Measurements from ENCODE around the gene YWHAG. TPM values are rescaled to one million over a fixed set of nuclear protein-coding genes. Genes with fewer than 3 reads are reported as not detected.

The YWHAG gene
- total and polyA plus RNA-seq, 9 of the 15 experiments (the other 6 are each of a cell fraction or from before 2014, with no cell fraction given): 30.4 to 246 (median 94.5) TPM

DNA sequence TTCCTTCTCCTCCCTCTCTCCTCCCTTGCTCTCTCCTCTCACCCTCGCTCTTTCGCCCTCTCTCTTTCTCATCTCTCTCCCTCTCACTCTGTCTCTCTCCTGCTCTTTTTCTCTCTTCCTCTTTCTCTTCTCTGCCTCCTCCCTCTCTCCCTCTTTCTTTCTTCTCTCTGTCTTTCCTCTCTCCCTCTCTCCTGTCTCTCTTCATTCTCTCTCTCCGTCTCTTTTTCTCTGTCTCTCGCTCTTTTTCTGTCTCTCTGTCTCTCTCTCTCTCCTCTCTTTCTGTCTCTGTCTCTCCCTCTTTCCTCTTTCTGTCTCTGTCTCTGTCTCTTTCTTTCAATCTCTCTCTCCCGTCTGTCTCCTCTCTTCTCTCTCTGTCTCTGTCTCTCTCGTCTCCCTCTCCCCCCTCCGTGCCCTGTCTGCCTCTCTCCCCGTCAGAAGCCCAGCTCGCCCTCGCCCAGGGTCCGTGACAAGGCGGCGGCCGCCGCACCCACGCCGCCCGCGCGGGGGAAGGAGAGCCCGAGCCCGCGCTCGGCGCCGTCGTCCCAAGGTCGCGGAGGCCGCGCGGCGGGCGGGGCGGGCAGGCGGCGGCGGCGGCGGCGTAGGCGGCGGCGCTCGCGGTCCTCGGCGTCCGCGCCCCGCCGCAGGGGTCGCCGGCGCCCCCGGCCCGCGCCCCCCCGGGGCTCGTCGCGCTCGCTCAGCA lies 77.6 kb downstream of the YWHAG start (continued):
- TF ChIP-seq SREBF1 (IDR thresholded peaks at IDR 0.05; ENCODE audit: borderline replicate concordance, low read depth, low read length): no peak
- no peak for TF ChIP-seq ZZZ3 (IDR thresholded peaks at IDR 0.05)
- no peak for TF ChIP-seq ZNF124 (CRISPR knock-in tag; IDR thresholded peaks at IDR 0.05)
- TF ChIP-seq RBM39 (optimal IDR thresholded peaks at IDR 0.05; ENCODE audit: low read depth, low read length): peak; percentile 2
- TF ChIP-seq NCOA6 (IDR thresholded peaks at IDR 0.05): 0 out of 2 replicates have a peak, but pooled peaks have one; percentile 49
- TF ChIP-seq NFE2 (IDR thresholded peaks at IDR 0.05; ENCODE audit: low read depth): no peak
- no peak for TF ChIP-seq HMG20A (CRISPR knock-in tag; conservative IDR thresholded peaks at IDR 0.05)
- TF ChIP-seq MED1 (CRISPR knock-in tag; IDR thresholded peaks at IDR 0.05; ENCODE audit: borderline replicate concordance): no peak
- TF ChIP-seq ZFP1 (CRISPR knock-in tag; IDR thresholded peaks at IDR 0.05): no peak
- TF ChIP-seq, protein P1, sequence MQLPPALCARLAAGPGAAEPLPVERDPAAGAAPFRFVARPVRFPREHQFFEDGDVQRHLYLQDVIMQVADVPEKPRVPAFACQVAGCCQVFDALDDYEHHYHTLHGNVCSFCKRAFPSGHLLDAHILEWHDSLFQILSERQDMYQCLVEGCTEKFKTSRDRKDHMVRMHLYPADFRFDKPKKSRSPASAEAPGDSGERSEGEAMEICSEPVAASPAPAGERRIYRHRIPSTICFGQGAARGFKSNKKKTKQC (CRISPR knock-in tag; IDR thresholded peaks at IDR 0.05): no peak
- TF ChIP-seq ARID1B (IDR thresholded peaks at IDR 0.05): peak; percentile 43
- TF ChIP-seq, protein P2, sequence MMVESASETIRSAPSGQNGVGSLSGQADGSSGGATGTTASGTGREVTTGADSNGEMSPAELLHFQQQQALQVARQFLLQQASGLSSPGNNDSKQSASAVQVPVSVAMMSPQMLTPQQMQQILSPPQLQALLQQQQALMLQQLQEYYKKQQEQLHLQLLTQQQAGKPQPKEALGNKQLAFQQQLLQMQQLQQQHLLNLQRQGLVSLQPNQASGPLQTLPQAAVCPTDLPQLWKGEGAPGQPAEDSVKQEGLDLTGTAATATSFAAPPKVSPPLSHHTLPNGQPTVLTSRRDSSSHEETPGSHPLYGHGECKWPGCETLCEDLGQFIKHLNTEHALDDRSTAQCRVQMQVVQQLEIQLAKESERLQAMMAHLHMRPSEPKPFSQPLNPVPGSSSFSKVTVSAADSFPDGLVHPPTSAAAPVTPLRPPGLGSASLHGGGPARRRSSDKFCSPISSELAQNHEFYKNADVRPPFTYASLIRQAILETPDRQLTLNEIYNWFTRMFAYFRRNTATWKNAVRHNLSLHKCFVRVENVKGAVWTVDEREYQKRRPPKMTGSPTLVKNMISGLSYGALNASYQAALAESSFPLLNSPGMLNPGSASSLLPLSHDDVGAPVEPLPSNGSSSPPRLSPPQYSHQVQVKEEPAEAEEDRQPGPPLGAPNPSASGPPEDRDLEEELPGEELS (CRISPR knock-in tag; IDR thresholded peaks at IDR 0.05; ENCODE audit: borderline replicate concordance): no peak
- peak; percentile 75 for TF ChIP-seq SMARCA5 (IDR thresholded peaks at IDR 0.05)
- no peak for TF ChIP-seq GABPB1 (CRISPR knock-in tag; IDR thresholded peaks at IDR 0.05)
- peak; percentile 76 for TF ChIP-seq DPF2 (IDR thresholded peaks at IDR 0.05)
- no peak for TF ChIP-seq JUNB (CRISPR knock-in tag; conservative IDR thresholded peaks at IDR 0.05)
- TF ChIP-seq SAFB (IDR thresholded peaks at IDR 0.05; ENCODE audit: borderline replicate concordance, low read depth, low read length): peak; percentile 15; the same call in 1 of the 2 replicates
- TF ChIP-seq CREB1 (IDR thresholded peaks at IDR 0.05): no peak
- TF ChIP-seq CREB1 (CRISPR knock-in tag; IDR thresholded peaks at IDR 0.05): no peak
- no peak for TF ChIP-seq PRMT5 (CRISPR knock-in tag; IDR thresholded peaks at IDR 0.05)
- no peak for TF ChIP-seq DIDO1 (tag; IDR thresholded peaks at IDR 0.05; ENCODE audit: low read depth)
- no peak for TF ChIP-seq ZNF133 (CRISPR knock-in tag; IDR thresholded peaks at IDR 0.05)
- TF ChIP-seq, protein P3, sequence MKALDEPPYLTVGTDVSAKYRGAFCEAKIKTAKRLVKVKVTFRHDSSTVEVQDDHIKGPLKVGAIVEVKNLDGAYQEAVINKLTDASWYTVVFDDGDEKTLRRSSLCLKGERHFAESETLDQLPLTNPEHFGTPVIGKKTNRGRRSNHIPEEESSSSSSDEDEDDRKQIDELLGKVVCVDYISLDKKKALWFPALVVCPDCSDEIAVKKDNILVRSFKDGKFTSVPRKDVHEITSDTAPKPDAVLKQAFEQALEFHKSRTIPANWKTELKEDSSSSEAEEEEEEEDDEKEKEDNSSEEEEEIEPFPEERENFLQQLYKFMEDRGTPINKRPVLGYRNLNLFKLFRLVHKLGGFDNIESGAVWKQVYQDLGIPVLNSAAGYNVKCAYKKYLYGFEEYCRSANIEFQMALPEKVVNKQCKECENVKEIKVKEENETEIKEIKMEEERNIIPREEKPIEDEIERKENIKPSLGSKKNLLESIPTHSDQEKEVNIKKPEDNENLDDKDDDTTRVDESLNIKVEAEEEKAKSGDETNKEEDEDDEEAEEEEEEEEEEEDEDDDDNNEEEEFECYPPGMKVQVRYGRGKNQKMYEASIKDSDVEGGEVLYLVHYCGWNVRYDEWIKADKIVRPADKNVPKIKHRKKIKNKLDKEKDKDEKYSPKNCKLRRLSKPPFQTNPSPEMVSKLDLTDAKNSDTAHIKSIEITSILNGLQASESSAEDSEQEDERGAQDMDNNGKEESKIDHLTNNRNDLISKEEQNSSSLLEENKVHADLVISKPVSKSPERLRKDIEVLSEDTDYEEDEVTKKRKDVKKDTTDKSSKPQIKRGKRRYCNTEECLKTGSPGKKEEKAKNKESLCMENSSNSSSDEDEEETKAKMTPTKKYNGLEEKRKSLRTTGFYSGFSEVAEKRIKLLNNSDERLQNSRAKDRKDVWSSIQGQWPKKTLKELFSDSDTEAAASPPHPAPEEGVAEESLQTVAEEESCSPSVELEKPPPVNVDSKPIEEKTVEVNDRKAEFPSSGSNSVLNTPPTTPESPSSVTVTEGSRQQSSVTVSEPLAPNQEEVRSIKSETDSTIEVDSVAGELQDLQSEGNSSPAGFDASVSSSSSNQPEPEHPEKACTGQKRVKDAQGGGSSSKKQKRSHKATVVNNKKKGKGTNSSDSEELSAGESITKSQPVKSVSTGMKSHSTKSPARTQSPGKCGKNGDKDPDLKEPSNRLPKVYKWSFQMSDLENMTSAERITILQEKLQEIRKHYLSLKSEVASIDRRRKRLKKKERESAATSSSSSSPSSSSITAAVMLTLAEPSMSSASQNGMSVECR (CRISPR knock-in tag; IDR thresholded peaks at IDR 0.05): no peak
